HTR-8/SVneo (cell line): ENCODE data around the gene ELMO1.

Source experiments
- DNase-seq: peaks from one replicate; pipeline ENCODE4 v3.0.0; 2011; ENCODE audit warnings: low spot score, mixed read lengths; ENCODE audit not compliant: insufficient read length
- FAIRE-seq: peaks from 2 replicates; lab custom pipeline; 2011; peaks lifted over from hg19 to GRCh38; lab: Jason Lieb, UNC

Gene ELMO1

GRCh38 chr7:37380831-37381230, 67.8 kb downstream of the ELMO1 start:
- DNase-seq (no peak), FAIRE-seq (no peak)

- DNase-seq: no peak
- FAIRE-seq: no peak
Measured at GRCh38 chr7:37379546-37380277, 69.0 kb downstream of the ELMO1 start.

GRCh38 chr7:37377231-37377630, 71.4 kb downstream of the ELMO1 start:
- no peak for FAIRE-seq

GRCh38 chr7:37376386-37376785, 72.3 kb downstream of the ELMO1 start:
- no peak for DNase-seq
- FAIRE-seq: no peak

More at GRCh38 chr7:37377231-37377630, 71.4 kb downstream of the ELMO1 start:
- DNase-seq: no peak

- DNase-seq (no peak), FAIRE-seq (no peak)
Measured at GRCh38 chr7:37372750-37373149, 75.9 kb downstream of the ELMO1 start.

GRCh38 chr7:37371755-37372154, 76.9 kb downstream of the ELMO1 start:
- no peak for FAIRE-seq
- DNase-seq: no peak

GRCh38 chr7:37369906-37370305, 78.8 kb downstream of the ELMO1 start:
- FAIRE-seq: no peak
- DNase-seq: no peak

- DNase-seq (no peak), FAIRE-seq (no peak)
Measured at GRCh38 chr7:37368540-37368939, 80.1 kb downstream of the ELMO1 start.

GRCh38 chr7:37367010-37367409, 81.7 kb downstream of the ELMO1 start:
- no peak for FAIRE-seq
- DNase-seq: no peak

- no peak for DNase-seq
Measured at GRCh38 chr7:37366445-37366844, 82.2 kb downstream of the ELMO1 start.

GRCh38 chr7:37365405-37365804, 83.3 kb downstream of the ELMO1 start:
- FAIRE-seq (no peak), DNase-seq (no peak)

More at GRCh38 chr7:37366445-37366844, 82.2 kb downstream of the ELMO1 start:
- no peak for FAIRE-seq

- DNase-seq (no peak), FAIRE-seq (no peak)
Measured at GRCh38 chr7:37364856-37365255, 83.8 kb downstream of the ELMO1 start.

GRCh38 chr7:37363536-37364491, 84.8 kb downstream of the ELMO1 start:
- DNase-seq (no peak), FAIRE-seq (no peak)

- DNase-seq: no peak
- FAIRE-seq: no peak
Measured at GRCh38 chr7:37362802-37363201, 85.9 kb downstream of the ELMO1 start.

GRCh38 chr7:37360484-37360883, 88.2 kb downstream of the ELMO1 start:
- FAIRE-seq (no peak), DNase-seq (no peak)

GRCh38 chr7:37359662-37360444, 88.8 kb downstream of the ELMO1 start:
- DNase-seq: no peak

GRCh38 chr7:37359180-37359579, 89.5 kb downstream of the ELMO1 start:
- no peak for DNase-seq
- no peak for FAIRE-seq

More at GRCh38 chr7:37359662-37360444, 88.8 kb downstream of the ELMO1 start:
- no peak for FAIRE-seq

GRCh38 chr7:37357637-37357996, 91.0 kb downstream of the ELMO1 start:
- no peak for DNase-seq
- FAIRE-seq: no peak

- no peak for DNase-seq
- no peak for FAIRE-seq
Measured at GRCh38 chr7:37356911-37357636, 91.6 kb downstream of the ELMO1 start.

- no peak for FAIRE-seq
- DNase-seq: no peak
Measured at GRCh38 chr7:37354656-37355131, 94.0 kb downstream of the ELMO1 start.
